Choroid plexus epithelial cell (primary cell): Measurements from ENCODE around the gene MGAT4C.

Source experiments
- DNase-seq: peaks from one replicate; pipeline ENCODE4 v3.0.0-alpha.2; 2010; ENCODE audit warnings: low read depth
- H3K4me3 ChIP-seq: 2 replicates; pipeline ENCODE4 v1.5.1; 2011; ENCODE audit warnings: low read depth, mild to moderate bottlenecking, control low read depth, low read length, moderate library complexity
- CTCF ChIP-seq: conservative IDR thresholded peaks from 2 replicates; pipeline ENCODE4 v1.5.1; 2011; ENCODE audit warnings: low read depth, mild to moderate bottlenecking, control low read depth, inconsistent platforms, low read length, moderate library complexity

The MGAT4C gene

GRCh38 chr12:86052921-86053320, 203.3 kb downstream of the MGAT4C start:
- TF ChIP-seq CTCF, result no peak
- no peak for DNase-seq
- H3K4me3 ChIP-seq, result no peak overlapping the region

GRCh38 chr12:86050010-86050409, 206.2 kb downstream of the MGAT4C start:
- no peak overlapping the region for H3K4me3 ChIP-seq
- no peak for TF ChIP-seq CTCF
- no peak for DNase-seq

- DNase-seq, result no peak
- TF ChIP-seq CTCF, result no peak
- no peak overlapping the region for H3K4me3 ChIP-seq
Measured at GRCh38 chr12:86044396-86044795, 211.8 kb downstream of the MGAT4C start.

- TF ChIP-seq CTCF, result no peak
- H3K4me3 ChIP-seq, result no peak overlapping the region
- DNase-seq, result no peak
Measured at GRCh38 chr12:86042062-86042461, 214.1 kb downstream of the MGAT4C start.

- TF ChIP-seq CTCF, result no peak
- DNase-seq, result no peak
- H3K4me3 ChIP-seq, result no peak overlapping the region
Measured at GRCh38 chr12:86018361-86018760, 237.8 kb downstream of the MGAT4C start.

- no peak overlapping the region for H3K4me3 ChIP-seq
- DNase-seq, result no peak
- no peak for TF ChIP-seq CTCF
Measured at GRCh38 chr12:86015026-86015425, 241.2 kb downstream of the MGAT4C start.

GRCh38 chr12:86006727-86007126, 249.5 kb downstream of the MGAT4C start:
- no peak overlapping the region for H3K4me3 ChIP-seq
- TF ChIP-seq CTCF, result no peak
- peak; percentile 6 for DNase-seq
